GM21717 (cell line): Measurements from ENCODE around the gene MXD1.

Experiments used
- ATAC-seq: cut with Tn5 transposase; IDR thresholded peaks from one replicate; pipeline ENCODE4 v1.9.1; 2021; ENCODE audit warnings: mild to moderate bottlenecking, moderate library complexity; ENCODE audit not compliant: unreplicated experiment

MXD1 gene

GRCh38 chr2:69975853-69976462 is 61.0 kb downstream of the MXD1 start:
- ATAC-seq = no peak

- ATAC-seq = no peak
Observed at GRCh38 chr2:69977186-69977585, 62.3 kb downstream of the MXD1 start.

- no peak for ATAC-seq
Observed at GRCh38 chr2:69977906-69978482, 63.1 kb downstream of the MXD1 start.

GRCh38 chr2:69979902-69980807 is 65.2 kb downstream of the MXD1 start:
- ATAC-seq = no peak

GRCh38 chr2:69983392-69983966 is 68.6 kb downstream of the MXD1 start:
- no peak for ATAC-seq

GRCh38 chr2:69985216-69985615 is 70.3 kb downstream of the MXD1 start:
- no peak for ATAC-seq

GRCh38 chr2:69985688-69986087 is 70.8 kb downstream of the MXD1 start:
- ATAC-seq = no peak

GRCh38 chr2:69986691-69987090 is 71.8 kb downstream of the MXD1 start:
- no peak for ATAC-seq

- ATAC-seq = no peak
Observed at GRCh38 chr2:69988086-69988635, 73.3 kb downstream of the MXD1 start.

GRCh38 chr2:69989009-69989408 is 74.1 kb downstream of the MXD1 start:
- no peak for ATAC-seq

GRCh38 chr2:69989441-69990105 is 74.7 kb downstream of the MXD1 start:
- no peak for ATAC-seq
